HCEC 1CT (cell line): ENCODE data around the gene EXOC3L4.

Experiments
- DNase-seq: peaks from one replicate; pipeline ENCODE4 v3.0.0-alpha.2; 2017

Gene EXOC3L4

GRCh38 chr14:103157969-103158368, 63.4 kb downstream of the EXOC3L4 start:
- no peak for DNase-seq

GRCh38 chr14:103158688-103159087, 64.2 kb downstream of the EXOC3L4 start:
- no peak for DNase-seq
